GM21381 (cell line): ENCODE measurements around the gene CREB3L2.

Experiments used
- ATAC-seq: cut with Tn5 transposase; IDR thresholded peaks from one replicate; pipeline ENCODE4 v1.9.1; 2021; ENCODE audit warnings: mild to moderate bottlenecking, moderate library complexity; ENCODE audit not compliant: unreplicated experiment

Gene CREB3L2

GRCh38 chr7:137953665-137954470 lies 48.0 kb downstream of the CREB3L2 start:
- ATAC-seq: no peak

GRCh38 chr7:137953043-137953664 lies 48.7 kb downstream of the CREB3L2 start:
- ATAC-seq: no peak

- ATAC-seq: no peak
Observed at GRCh38 chr7:137952426-137952805, 49.5 kb downstream of the CREB3L2 start.

GRCh38 chr7:137951700-137952425 lies 50.0 kb downstream of the CREB3L2 start:
- ATAC-seq: no peak

- ATAC-seq: no peak
Observed at GRCh38 chr7:137950967-137951366, 50.9 kb downstream of the CREB3L2 start.

GRCh38 chr7:137950263-137950621 lies 51.6 kb downstream of the CREB3L2 start:
- ATAC-seq: no peak

- no peak for ATAC-seq
Observed at GRCh38 chr7:137949416-137950262, 52.2 kb downstream of the CREB3L2 start.

- no peak for ATAC-seq
Observed at GRCh38 chr7:137948845-137949330, 53.0 kb downstream of the CREB3L2 start.

- no peak for ATAC-seq
Observed at GRCh38 chr7:137948083-137948844, 53.6 kb downstream of the CREB3L2 start.

- ATAC-seq: no peak
Observed at GRCh38 chr7:137947046-137947445, 54.8 kb downstream of the CREB3L2 start.

- ATAC-seq: no peak
Observed at GRCh38 chr7:137946011-137946410, 55.9 kb downstream of the CREB3L2 start.

GRCh38 chr7:137944168-137944567 lies 57.7 kb downstream of the CREB3L2 start:
- ATAC-seq: no peak

GRCh38 chr7:137943132-137943551 lies 58.7 kb downstream of the CREB3L2 start:
- ATAC-seq: no peak

- ATAC-seq: no peak
Observed at GRCh38 chr7:137942484-137943115, 59.3 kb downstream of the CREB3L2 start.

- no peak for ATAC-seq
Observed at GRCh38 chr7:137940656-137941518, 61.0 kb downstream of the CREB3L2 start.

GRCh38 chr7:137940218-137940617 lies 61.7 kb downstream of the CREB3L2 start:
- no peak for ATAC-seq

GRCh38 chr7:137937202-137937560 lies 64.7 kb downstream of the CREB3L2 start:
- no peak for ATAC-seq

GRCh38 chr7:137936509-137937201 lies 65.2 kb downstream of the CREB3L2 start:
- ATAC-seq: no peak
